Tibial artery (tissue), 4 donors: ENCODE results near the gene JMJD1C.
"Not testable (repeated sequence)": the region's sequence is repeated elsewhere in the genome, so short reads cannot be mapped to it uniquely, and the experiment has no call there.

Source experiments
- DNase-seq, 2 donors: peaks; one replicate each; pipeline ENCODE4 v3.0.0-alpha.2; 2019
- H3K27ac ChIP-seq, 2 donors: fragments of 200-600 bp; sonication (generic) in 1 of 2; 1 replicate in 1 of 2; 2 replicates in 1 of 2; pipeline ENCODE4 v1.5.1; 2018 to 2019; ENCODE audit warnings: mild to moderate bottlenecking in 1 of 2
- H3K27me3 ChIP-seq, 2 donors: fragments of 200-600 bp; sonication (generic) in 1 of 2; one replicate each; pipeline versions ENCODE4 v1.5.1 to v1.6.0; 2016 to 2019
- H3K36me3 ChIP-seq, 3 donors: fragments of 200-600 bp; sonication (generic) in 2 of 3; one replicate each; pipeline ENCODE4 v1.5.1; 2016 to 2019; ENCODE audit warnings: mild to moderate bottlenecking in 2 of 3
- H3K4me1 ChIP-seq, 4 donors: fragments of 200-600 bp; sonication (generic) in 2 of 4; 1 replicate in 3 of 4; 2 replicates in 1 of 4; pipeline ENCODE4 v1.5.1; 2016 to 2019
- H3K4me3 ChIP-seq, 2 donors: fragments of 200-600 bp; sonication (generic) in 1 of 2; 1 replicate in 1 of 2; 2 replicates in 1 of 2; pipeline ENCODE4 v1.5.1; 2018 to 2019; ENCODE audit warnings: mild to moderate bottlenecking in 2 of 2
- H3K9me3 ChIP-seq, 3 donors: fragments of 200-600 bp; sonication (generic) in 1 of 3; one replicate each; pipeline ENCODE4 v1.5.1; 2016 to 2019
- intact Hi-C: fragments of 100-400 bp; cut with DNase I; formaldehyde crosslinking; loops from one replicate; pipeline ENCODE4 v1.15.0; 2023; ENCODE audit warnings: low total_unique reads
- TF ChIP-seq, protein P1 (sequence below), 2 experiments: fragments of 200-600 bp in 1 of 2; fragments of 450-650 bp in 1 of 2; IDR thresholded peaks; one replicate each; pipeline ENCODE4 v1.5.1; 2017 to 2019; ENCODE audit warnings: antibody characterized with exemption in 2 of 2, mild to moderate bottlenecking in 1 of 2, moderate library complexity in 1 of 2

The JMJD1C gene

DNA sequence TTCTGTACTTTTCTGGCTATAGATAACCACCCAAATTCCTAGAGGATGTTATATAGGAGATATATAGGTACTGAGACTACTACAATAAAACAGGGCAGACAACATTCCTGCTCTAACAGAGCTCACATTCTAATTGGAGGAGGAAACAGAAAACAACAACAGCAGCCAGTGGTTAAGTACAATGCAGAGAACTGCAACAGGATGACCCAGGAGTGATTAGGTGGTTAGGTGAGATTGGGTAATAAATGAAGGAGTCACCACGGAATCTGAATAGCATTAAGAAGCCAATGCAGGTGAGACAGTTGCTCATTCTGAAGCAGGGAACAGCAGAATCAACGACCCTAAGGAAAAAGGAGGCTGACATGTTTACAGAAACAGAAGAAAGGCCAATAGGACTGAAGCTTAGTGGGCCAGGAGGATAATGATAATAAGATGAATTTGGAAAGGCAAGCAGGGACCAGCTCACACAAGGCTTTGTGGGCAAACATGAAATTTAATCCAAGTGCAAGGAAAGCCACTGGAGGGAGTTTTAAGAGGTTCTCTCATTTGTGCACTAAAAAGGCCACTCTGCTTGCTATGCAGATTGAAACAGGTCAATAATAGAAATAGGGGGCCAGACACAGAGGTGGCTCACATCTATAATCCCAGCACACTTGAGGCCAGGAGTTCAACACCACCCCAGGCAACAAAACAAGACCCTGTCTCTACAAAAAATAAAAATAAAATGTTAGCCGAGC is 38.5 kb upstream of the JMJD1C start:
- H3K27ac ChIP-seq, result no peak overlapping the region
- TF ChIP-seq, protein P1, sequence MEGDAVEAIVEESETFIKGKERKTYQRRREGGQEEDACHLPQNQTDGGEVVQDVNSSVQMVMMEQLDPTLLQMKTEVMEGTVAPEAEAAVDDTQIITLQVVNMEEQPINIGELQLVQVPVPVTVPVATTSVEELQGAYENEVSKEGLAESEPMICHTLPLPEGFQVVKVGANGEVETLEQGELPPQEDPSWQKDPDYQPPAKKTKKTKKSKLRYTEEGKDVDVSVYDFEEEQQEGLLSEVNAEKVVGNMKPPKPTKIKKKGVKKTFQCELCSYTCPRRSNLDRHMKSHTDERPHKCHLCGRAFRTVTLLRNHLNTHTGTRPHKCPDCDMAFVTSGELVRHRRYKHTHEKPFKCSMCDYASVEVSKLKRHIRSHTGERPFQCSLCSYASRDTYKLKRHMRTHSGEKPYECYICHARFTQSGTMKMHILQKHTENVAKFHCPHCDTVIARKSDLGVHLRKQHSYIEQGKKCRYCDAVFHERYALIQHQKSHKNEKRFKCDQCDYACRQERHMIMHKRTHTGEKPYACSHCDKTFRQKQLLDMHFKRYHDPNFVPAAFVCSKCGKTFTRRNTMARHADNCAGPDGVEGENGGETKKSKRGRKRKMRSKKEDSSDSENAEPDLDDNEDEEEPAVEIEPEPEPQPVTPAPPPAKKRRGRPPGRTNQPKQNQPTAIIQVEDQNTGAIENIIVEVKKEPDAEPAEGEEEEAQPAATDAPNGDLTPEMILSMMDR (IDR thresholded peaks at IDR 0.05), result no peak
- H3K4me3 ChIP-seq, result no peak overlapping the region
- no peaks in the 10 kb centered on the region for H3K27me3 ChIP-seq
- no peak for DNase-seq
- no peaks in the 10 kb centered on the region for H3K36me3 ChIP-seq
- peaks cover 0 to 39% (median 24%) of the 10 kb centered on the region in 4 donors for H3K4me1 ChIP-seq
- intact Hi-C loops, result no loop called here
- H3K9me3 ChIP-seq, result no peaks in the 10 kb centered on the region

DNA sequence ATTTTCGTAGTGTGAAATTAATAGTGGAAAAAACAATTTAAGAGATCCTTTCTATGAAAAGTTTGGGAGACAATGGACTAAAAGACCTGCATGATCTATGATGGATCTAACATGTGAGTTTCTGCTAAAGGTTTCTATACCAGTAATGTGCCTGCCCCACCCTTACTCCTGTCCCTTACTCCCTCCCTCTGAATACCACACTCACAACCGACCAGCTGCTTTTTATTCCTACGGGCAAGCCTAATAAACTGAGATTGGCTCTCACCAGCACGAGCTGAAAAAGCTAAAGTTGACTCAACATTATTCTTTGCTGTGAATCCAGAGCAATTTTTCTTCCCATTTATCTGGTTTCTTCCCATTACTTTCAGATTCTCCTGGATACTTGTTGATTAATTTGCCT is 37.6 kb upstream of the JMJD1C start:
- no peaks in the 10 kb centered on the region for H3K27me3 ChIP-seq
- no peaks in the 10 kb centered on the region for H3K36me3 ChIP-seq
- TF ChIP-seq, protein P1 (IDR thresholded peaks at IDR 0.05), result no peak
- intact Hi-C loops, result no loop called here
- H3K4me3 ChIP-seq, result no peak overlapping the region
- H3K4me1 ChIP-seq, result peaks cover 0 to 43% (median 24%) of the 10 kb centered on the region in 4 donors
- peak overlapping the region in 1 of 2 donors; percentile 25 for H3K27ac ChIP-seq
- DNase-seq, result no peak
- no peaks in the 10 kb centered on the region for H3K9me3 ChIP-seq

DNA sequence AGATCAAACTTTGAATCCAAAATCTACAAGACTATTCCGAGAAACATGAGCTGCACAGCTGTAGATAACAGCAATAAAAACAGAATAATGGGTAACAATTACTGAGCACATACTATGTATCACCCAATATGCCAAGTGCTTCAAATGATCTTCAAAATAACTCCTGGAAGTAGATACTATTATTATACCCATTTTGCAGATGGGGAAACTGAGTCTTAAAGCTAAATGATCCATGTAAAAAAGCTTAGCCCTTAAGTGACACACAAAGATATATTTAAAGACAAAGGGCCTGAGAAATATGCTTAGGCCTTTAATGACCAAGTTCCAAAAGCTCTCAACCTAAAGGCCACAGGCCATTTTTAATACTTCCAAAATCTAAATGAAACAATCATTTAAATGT is 37.1 kb upstream of the JMJD1C start:
- no peak for DNase-seq
- no peaks in the 10 kb centered on the region for H3K36me3 ChIP-seq
- intact Hi-C loops, result no loop called here

DNA sequence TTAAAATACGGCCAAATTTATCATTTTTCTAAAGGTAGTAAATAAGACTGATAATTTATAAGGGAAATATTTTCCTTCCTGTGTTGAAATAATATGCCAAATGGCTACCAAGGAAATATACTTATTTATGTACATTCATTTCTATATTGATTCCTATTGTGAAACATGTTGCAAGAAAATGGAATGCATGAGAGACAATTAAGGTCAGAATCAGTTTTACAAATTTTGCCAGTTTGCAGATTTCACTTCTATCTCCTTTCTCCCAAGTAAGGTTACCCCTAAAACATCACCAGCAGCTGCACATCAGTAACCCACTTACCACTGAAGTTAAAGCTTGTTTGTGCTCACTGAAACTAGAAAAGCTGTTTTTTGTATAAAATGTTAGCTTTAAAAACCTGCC is 36.2 kb upstream of the JMJD1C start:
- Histone ChIP-seq H3K4me3 (no peak overlapping the region), H3K36me3 (no peaks in the 10 kb centered on the region), H3K27ac (no peak overlapping the region), H3K4me1 (peaks cover 0 to 50% (median 24%) of the 10 kb centered on the region in 4 donors), H3K9me3 (no peaks in the 10 kb centered on the region), H3K27me3 (no peaks in the 10 kb centered on the region)
- TF ChIP-seq, protein P1 (IDR thresholded peaks at IDR 0.05), result no peak
- intact Hi-C loops, result no loop called here
- DNase-seq, result no peak

More for the DNA sequence above, 37.1 kb upstream of the JMJD1C start:
- TF ChIP-seq, protein P1 (IDR thresholded peaks at IDR 0.05), result no peak
- Histone ChIP-seq H3K27me3 (no peaks in the 10 kb centered on the region), H3K27ac (no peak overlapping the region), H3K4me1 (peaks cover 0 to 49% (median 24%) of the 10 kb centered on the region in 4 donors), H3K9me3 (no peaks in the 10 kb centered on the region), H3K4me3 (no peak overlapping the region)

DNA sequence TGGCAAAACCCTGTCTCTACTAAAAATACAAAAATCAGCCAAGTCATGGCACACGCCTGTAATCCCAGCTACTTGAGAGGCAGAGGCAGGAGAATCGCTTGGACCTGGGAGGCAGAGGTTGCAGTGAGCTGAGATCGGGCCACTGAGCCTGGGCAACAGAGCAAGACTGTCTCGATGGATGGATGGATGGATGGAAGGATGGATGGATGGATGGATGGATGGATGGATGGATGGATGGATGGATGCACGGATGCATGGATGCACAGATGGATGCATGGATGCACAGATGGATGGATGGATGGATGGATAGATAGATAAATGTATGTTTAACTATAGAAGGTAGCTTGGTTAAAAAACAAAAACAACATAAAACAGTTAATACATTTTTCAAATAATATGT is 34.8 kb upstream of the JMJD1C start:
- H3K4me3 ChIP-seq, intact Hi-C loops: not testable (repeated sequence)

DNA sequence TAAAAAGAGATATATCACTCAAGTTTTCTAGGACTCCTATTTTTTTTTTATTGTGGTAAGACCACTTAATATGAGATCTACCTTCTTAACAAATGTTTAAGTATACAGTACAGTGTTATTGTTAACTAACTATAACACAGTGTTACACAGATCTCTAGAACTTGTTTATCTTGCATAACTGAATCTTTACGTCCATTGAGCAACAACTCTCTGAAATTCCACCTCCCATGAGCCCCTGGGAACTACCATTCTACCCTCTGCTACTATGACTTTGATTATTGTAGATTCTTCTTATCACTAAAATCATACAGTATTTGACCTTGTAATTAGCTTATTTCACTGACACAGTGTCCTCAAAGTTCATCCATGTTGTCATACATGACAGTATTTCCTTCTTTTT is 32.9 kb upstream of the JMJD1C start:
- no peaks in the 10 kb centered on the region for H3K9me3 ChIP-seq
- peaks cover 0 to 29% (median 4%) of the 10 kb centered on the region in 4 donors for H3K4me1 ChIP-seq
- intact Hi-C loops, result no loop called here
- no peak overlapping the region for H3K27ac ChIP-seq
- DNase-seq, result no peak
- TF ChIP-seq, protein P1 (IDR thresholded peaks at IDR 0.05), result no peak
- no peaks in the 10 kb centered on the region for H3K36me3 ChIP-seq
- H3K4me3 ChIP-seq, result no peak overlapping the region
- H3K27me3 ChIP-seq, result no peaks in the 10 kb centered on the region

More for the DNA sequence above, 34.8 kb upstream of the JMJD1C start:
- H3K36me3 ChIP-seq, H3K27ac ChIP-seq, DNase-seq, H3K9me3 ChIP-seq, H3K27me3 ChIP-seq: not testable (repeated sequence)
- peaks cover 0 to 36% (median 13%) of the 10 kb centered on the region in 4 donors for H3K4me1 ChIP-seq
